ENCODE results near the gene CCDC93. TPM values are rescaled to one million over a fixed set of nuclear protein-coding genes. Genes with fewer than 3 reads are reported as not detected.

CCDC93 gene
- total RNA-seq, 1 experiment from 2014 or later, result 18.3 TPM

DNA sequence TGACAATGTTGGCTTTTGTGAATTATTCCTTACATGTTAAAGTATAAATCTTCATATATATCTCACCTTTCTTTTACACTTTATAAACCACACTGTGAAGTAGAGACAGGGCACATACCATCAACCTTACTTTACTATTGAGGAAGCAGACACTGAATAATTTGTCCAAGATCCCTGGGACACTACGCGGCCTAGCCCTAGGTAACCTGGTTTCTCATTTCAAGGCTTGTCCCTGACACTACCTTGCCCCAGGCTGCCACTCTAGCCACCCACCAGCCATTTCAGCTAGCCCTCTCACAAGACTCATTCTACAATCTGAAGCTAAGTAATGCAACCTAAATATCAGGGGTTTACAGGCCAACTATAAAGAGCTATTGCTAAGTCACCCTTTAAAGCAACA lies 26.7 kb downstream of the CCDC93 start:
- Histone ChIP-seq H3K9me3 (replicated peaks) (no peaks in the 10 kb centered on the region), H3K27ac (no peak overlapping the region), H3K4me3 (no peak overlapping the region), H3K27me3 (no peaks in the 10 kb centered on the region), H3K4me1 (no peaks in the 10 kb centered on the region), H3K36me3 (peaks cover 8% of the 10 kb centered on the region; the same call in 1 of the 2 replicates)
- DNase-seq, result no peak

DNA sequence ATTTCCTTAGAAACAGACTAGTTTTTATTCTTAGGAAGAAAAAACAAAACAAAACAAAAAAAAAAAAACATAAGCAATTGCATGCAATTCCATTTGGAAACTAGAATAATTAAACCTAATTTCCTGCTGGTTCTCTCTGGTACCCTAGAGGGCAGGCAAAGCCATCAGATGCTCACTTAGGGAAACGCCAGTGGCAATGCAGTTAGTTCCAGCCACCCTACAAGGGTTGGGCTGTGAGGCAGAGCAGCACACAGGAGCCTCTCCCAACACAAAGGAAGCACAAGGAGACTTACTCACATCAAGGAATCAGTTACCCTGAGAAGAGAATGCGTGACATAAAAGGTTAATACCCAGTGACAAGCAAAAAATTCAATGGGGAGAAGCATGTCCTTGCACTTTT lies 28.8 kb downstream of the CCDC93 start:
- Histone ChIP-seq H3K27me3 (no peaks in the 10 kb centered on the region), H3K4me3 (no peak overlapping the region), H3K36me3 (peaks cover 8% of the 10 kb centered on the region; the same call in 1 of the 2 replicates), H3K4me1 (no peaks in the 10 kb centered on the region), H3K27ac (no peak overlapping the region), H3K9me3 (replicated peaks) (no peaks in the 10 kb centered on the region)
- DNase-seq, result no peak

DNA sequence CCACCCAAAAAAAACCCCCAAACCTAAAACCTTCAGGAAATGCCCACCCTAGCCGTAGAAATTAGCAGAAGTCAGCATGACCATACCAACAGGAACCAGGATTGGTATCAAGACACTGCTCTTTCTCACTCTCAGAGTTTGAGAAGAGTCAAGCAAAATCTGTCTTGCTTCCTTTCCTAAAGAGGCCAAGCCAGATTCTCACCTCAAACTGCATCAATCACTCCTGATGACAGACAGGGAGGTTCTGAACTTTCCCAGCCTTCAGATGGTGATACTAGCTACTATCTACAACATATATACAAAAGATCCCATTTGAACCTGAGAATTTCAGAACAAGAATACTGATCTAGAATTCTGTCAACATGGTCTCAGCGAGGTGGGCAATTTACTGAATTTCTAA lies 29.7 kb downstream of the CCDC93 start:
- no peak overlapping the region for H3K4me3 ChIP-seq
- H3K4me1 ChIP-seq, result no peaks in the 10 kb centered on the region
- H3K27me3 ChIP-seq, result no peaks in the 10 kb centered on the region
- H3K27ac ChIP-seq, result no peak overlapping the region
- DNase-seq, result no peak
- peaks cover 8% of the 10 kb centered on the region; the same call in 1 of the 2 replicates for H3K36me3 ChIP-seq
- H3K9me3 ChIP-seq (replicated peaks), result no peaks in the 10 kb centered on the region

DNA sequence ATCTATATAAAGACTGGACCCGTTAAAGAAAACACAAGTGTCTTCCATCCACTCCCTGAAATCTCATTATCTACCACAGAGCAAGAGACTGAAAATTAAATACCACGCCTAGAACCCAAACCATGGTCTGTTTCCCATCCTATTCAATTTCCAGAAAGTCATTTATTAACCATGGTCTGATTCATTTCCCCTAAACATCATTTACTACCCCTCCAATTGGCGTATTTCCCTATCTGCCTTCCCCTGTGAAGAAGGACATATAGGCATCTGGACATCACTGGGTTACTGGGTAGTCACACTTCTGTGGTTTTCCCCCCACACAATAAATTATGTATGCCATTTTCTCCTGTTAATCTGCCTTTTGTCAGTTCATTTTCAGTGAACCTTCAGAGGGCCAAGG lies 30.8 kb downstream of the CCDC93 start:
- H3K36me3 ChIP-seq, result peaks cover 6% of the 10 kb centered on the region; the same call in 1 of the 2 replicates
- H3K27ac ChIP-seq, result no peak overlapping the region
- no peaks in the 10 kb centered on the region for H3K27me3 ChIP-seq
- no peaks in the 10 kb centered on the region for H3K9me3 ChIP-seq (replicated peaks)
- DNase-seq, result no peak
- H3K4me1 ChIP-seq, result no peaks in the 10 kb centered on the region
- no peak overlapping the region for H3K4me3 ChIP-seq

DNA sequence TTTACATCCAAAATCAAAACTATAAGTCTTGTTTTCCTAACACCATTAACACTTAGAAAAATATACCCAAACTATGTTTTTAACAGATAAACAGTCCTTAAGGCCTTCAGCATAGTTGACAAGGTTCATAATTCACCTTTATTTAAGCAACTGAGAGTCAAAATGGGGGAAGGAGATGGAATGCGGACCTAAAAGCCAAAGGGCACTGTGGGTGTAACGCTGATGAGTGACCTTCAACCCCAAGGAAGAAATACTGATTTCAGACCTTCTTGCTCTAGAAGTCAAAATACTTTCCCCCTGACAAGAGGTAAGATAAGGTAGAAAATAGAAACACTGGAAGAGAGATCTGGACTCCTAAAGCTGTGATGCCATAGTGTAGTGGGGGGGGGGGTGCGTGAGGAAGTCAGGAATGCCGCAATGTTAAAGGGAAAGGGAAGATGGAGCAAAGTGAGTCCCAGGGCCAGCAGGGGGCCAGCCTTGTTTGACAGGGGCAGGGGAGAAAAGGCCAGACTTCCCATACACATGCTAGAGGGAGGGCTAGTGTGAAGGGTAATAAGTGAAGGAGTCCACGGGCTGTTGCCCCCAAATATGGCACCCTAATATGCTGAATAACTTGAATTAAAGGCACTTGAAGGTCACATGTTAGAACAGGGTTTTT lies 31.4 kb downstream of the CCDC93 start:
- no peaks in the 10 kb centered on the region for H3K9me3 ChIP-seq (replicated peaks)
- H3K27ac ChIP-seq, result no peak overlapping the region
- DNase-seq, result no peak
- no peak overlapping the region for H3K4me3 ChIP-seq
- H3K4me1 ChIP-seq, result no peaks in the 10 kb centered on the region
- peaks cover 6% of the 10 kb centered on the region; the same call in 1 of the 2 replicates for H3K36me3 ChIP-seq
- no peaks in the 10 kb centered on the region for H3K27me3 ChIP-seq

DNA sequence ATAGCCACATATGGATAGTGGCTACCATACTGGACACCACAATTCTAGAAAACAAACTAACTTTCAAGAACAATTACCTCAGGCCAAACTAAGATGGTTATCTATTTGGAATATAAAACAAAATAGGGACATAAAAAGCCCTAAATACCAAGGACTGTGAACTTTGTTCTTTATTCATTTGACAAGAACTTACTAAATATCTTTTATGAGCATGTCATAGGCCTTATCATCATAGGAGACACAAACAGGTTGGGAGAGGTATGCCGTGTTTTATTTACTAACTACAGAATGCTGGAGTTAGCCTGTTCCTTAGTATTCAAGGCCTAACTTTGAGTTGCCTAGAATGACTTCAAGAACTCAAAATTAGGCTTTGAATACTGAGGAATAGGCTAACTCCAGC lies 32.1 kb downstream of the CCDC93 start:
- Histone ChIP-seq H3K27me3 (no peaks in the 10 kb centered on the region), H3K27ac (no peak overlapping the region), H3K9me3 (replicated peaks) (no peaks in the 10 kb centered on the region), H3K36me3 (peaks cover 6% of the 10 kb centered on the region; the same call in 1 of the 2 replicates), H3K4me3 (no peak overlapping the region), H3K4me1 (no peaks in the 10 kb centered on the region)
- DNase-seq, result no peak

DNA sequence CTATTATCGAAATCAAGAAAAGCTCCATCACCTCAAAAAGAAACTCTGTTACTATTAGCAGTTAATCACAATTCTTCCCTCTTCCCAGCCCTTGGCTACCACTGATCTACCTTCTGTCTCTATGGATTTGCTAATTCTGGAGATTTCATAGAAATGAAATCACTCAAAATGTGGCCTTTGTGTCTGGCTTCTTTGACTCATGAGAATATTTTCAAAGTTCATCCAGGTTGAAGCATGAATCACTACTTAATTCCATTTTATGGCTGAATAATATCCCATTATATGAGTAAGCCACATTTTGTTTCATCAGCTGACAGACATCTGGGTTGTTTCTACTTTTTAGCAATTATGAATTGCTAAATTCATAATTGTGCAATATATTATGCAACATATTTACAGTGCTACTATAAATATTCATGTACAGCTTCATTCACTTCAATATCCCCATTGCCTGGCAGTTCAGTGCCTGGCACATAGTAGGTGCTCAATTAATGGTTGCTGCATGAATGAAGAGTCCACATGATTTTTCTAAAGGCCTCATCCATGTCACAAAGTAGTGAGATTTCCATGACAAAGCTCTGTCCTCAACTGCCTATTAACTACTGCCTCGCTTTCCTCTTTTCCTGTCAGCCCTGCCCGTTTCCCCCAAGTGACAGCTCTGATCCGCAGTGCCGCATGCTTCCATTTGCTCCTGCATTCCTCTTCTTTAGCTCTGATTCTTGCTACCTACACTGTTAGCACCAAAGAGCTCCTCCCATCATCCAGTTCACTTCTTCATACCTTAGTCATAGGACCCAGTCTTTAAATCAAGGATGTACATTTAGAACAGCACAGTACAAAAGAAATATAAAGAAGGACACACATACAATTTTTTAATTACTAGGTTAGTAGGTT lies 32.8 kb downstream of the CCDC93 start:
- H3K4me1 ChIP-seq, result no peaks in the 10 kb centered on the region
- H3K4me3 ChIP-seq, result no peak overlapping the region
- H3K9me3 ChIP-seq (replicated peaks), result no peaks in the 10 kb centered on the region
- H3K27ac ChIP-seq, result no peak overlapping the region
- no peak for DNase-seq
- peaks cover 10% of the 10 kb centered on the region; the same call in 1 of the 2 replicates for H3K36me3 ChIP-seq
- H3K27me3 ChIP-seq, result no peaks in the 10 kb centered on the region

DNA sequence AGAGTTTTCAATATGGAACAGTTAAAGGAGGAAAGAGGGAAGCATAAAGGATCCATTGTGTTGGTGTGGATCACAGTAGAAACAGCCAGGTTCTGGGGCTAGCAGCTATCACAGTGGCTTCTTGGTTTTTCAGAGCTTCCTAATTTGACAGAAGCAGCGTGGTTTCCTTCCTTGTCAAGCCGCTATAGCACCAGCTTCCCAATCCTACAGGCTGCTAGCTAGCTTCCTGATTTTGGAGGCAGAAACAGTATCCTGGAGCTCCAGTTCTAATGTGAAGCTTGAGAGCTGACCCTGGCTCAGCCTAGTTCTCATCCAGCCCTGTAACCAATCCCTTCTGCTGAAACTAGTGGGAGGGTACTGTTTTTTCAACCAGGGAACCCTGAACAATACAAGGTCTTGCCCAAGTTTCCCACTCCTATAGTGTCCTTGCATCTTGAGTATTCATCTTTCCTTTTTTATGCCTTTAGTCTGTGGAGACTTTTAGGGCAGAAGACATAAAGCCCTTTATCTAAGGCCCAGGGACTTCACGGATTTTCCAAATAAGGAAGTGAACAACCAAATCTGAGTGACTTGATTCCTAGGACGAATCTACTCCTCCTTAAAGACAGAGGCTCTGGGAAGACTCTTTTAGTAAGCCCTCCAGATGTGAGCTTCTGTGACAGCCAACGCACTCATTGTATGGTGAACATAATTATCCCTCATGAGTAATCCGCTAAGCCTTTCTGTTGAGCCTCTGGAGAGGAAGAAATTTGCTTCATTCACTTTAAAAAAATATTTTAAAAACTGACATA lies 33.8 kb downstream of the CCDC93 start:
- Histone ChIP-seq H3K4me3 (no peak overlapping the region), H3K36me3 (peaks cover 8% of the 10 kb centered on the region; the same call in 1 of the 2 replicates), H3K4me1 (no peaks in the 10 kb centered on the region), H3K27me3 (no peaks in the 10 kb centered on the region), H3K9me3 (replicated peaks) (no peaks in the 10 kb centered on the region), H3K27ac (no peak overlapping the region)
- DNase-seq, result no peak

DNA sequence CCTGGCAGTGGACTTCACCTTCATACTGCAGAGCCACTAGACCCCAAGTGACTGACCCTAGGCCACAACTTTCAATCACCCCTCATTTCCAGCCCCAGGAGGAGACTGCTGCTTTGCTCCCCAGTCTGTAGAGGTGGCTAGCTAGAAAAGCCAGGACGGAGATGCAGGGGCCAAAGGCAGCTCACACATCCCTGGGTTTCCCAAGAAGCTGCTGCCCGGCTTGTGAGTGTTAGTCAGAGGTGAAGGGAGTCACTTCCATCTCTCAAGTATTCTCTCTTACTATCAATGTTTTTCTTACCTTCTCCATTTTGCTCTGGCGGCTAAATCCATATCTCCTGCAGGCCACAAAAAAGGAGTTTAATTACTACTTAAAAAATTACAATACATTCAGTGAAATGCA lies 36.2 kb downstream of the CCDC93 start:
- Histone ChIP-seq H3K9me3 (replicated peaks) (no peaks in the 10 kb centered on the region), H3K36me3 (peaks cover 7% of the 10 kb centered on the region; the same call in 1 of the 2 replicates), H3K27ac (no peak overlapping the region), H3K4me1 (no peaks in the 10 kb centered on the region), H3K27me3 (no peaks in the 10 kb centered on the region), H3K4me3 (no peak overlapping the region)
- DNase-seq, result no peak

DNA sequence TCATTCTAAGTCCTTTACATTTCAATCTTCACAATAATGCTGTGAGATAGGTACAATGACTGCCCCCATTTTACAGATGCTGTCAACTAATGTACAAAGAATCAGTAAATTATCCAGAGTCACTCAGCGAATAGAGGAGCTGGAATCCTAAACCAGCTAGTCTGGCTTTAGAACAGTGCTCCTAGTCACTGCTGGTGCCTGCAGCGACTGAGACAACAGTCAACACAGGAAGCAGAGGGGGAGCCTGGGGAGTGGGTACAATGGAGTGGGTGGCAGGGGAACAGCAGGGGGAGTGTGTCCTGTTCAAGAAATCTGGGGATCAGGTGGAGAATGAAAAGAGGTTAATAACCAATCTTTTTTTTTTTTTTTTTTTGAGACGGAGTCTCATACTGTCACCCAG lies 37.3 kb downstream of the CCDC93 start:
- Histone ChIP-seq H3K9me3 (replicated peaks) (no peaks in the 10 kb centered on the region), H3K27me3 (no peaks in the 10 kb centered on the region), H3K4me3 (no peak overlapping the region), H3K4me1 (no peaks in the 10 kb centered on the region), H3K27ac (no peak overlapping the region), H3K36me3 (peaks cover 7% of the 10 kb centered on the region; the same call in 1 of the 2 replicates)
- no peak for DNase-seq

DNA sequence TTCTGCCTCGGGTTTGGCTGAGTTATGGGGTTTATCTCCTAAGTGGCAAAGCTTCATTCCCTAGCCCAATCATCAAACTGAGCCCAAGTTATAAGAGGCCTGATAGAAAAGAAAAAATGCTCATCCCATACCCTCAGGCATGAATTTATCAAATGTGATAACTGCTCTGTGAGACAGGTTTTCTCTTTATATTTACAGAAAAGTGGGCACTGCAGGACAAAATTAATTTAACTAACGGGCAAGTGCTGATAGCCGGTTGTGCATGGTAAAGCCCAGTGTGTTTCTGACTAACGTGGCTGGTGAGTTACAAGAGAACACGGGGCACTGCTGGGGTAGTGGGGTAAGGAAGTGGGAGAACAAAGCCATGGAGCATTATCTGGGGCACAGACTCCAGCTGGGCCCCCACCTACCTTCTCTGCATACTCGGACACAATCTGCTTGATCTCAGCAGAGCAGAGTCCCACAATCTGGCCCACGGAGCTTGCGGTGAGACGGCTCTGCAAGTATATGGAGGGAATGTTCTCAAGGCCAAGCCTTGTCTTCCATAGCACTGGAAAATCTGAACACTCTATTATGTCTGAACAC lies 40.3 kb downstream of the CCDC93 start:
- Histone ChIP-seq H3K36me3 (peaks cover 12% of the 10 kb centered on the region), H3K4me3 (no peak overlapping the region), H3K27me3 (no peaks in the 10 kb centered on the region), H3K9me3 (replicated peaks) (no peaks in the 10 kb centered on the region), H3K27ac (no peak overlapping the region), H3K4me1 (no peaks in the 10 kb centered on the region)
- DNase-seq, result no peak

DNA sequence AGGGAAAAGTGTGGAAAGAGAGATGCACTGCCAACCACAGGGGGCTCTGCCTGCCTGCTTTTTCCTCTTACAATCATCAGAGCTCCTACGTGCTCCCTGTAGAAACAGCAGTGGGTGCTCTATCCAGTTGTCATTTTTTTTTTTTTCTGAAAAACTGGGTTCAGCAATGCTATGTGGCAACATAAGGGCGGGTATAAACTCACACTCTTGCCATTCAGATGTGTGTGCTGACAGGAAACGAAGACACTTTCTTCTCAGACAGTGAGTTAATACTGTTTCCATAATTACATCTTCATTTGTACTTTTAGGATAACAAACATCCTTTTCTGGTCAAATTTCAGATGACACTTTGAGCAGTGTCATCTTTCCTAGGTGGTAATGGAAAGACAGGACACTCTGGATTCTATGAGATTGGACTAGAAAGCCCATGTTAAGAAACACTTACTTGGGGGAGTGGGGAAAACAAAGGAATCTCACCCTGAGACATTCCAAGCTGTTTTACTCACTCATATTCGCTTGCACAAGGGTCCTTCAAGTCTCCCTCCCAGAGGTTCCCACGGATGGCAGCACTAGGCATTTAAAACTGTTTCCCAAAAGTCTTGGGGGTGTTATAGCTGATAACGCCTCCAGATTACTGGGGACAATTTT lies 41.3 kb downstream of the CCDC93 start:
- Histone ChIP-seq H3K36me3 (peaks cover 14% of the 10 kb centered on the region), H3K9me3 (replicated peaks) (no peaks in the 10 kb centered on the region), H3K27ac (no peak overlapping the region), H3K4me3 (no peak overlapping the region), H3K4me1 (no peaks in the 10 kb centered on the region), H3K27me3 (no peaks in the 10 kb centered on the region)
- DNase-seq, result no peak

DNA sequence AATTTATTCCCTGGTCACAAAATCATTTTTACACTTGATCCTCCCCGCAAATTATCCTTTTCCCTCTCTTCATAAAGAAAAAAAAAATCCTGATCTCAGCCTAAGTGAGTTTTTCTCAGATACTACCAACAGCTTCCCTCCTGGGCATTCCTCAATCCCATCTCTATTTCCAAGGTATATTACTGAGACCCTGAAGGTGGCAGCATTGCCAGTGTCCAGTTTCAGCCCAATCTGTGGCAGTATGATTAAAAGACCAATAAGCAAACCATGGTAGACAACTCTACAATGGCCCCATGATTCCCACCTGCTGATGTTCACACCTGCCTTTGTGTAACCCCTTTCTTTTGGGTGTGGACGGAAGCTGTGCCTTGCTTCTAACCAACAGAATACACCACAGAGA lies 45.1 kb downstream of the CCDC93 start:
- Histone ChIP-seq H3K27ac (no peak overlapping the region), H3K9me3 (replicated peaks) (no peaks in the 10 kb centered on the region), H3K27me3 (no peaks in the 10 kb centered on the region), H3K4me1 (no peaks in the 10 kb centered on the region), H3K4me3 (no peak overlapping the region), H3K36me3 (peaks cover 10% of the 10 kb centered on the region)
- no peak for DNase-seq
